ENCODE data around the gene MRPL50. TPM values are rescaled to one million over a fixed set of nuclear protein-coding genes. Genes with fewer than 3 reads are reported as not detected.

MRPL50 gene
- total RNA-seq, 1 donor from 2014 or later = 10.9 TPM

DNA sequence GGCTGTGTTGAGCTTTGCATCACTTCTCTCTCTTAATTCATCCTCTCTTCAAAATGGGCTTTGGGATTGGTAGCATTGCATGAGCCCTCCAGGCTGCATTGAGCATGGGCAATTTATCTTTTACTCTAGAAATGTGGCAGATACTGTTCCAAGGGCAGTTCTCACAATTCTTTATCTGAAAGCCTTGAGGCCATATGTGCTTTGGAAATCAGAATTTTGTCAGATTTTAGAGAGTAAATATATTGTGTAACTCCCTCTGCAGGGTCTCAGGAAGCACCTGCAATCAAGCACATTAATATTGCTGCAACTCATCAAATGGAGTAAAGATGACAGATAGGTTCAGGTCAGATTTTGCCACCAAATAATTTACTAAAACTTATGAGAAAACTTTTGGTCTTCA, 19.6 kb upstream of the MRPL50 start:
- TF ChIP-seq, protein P1, sequence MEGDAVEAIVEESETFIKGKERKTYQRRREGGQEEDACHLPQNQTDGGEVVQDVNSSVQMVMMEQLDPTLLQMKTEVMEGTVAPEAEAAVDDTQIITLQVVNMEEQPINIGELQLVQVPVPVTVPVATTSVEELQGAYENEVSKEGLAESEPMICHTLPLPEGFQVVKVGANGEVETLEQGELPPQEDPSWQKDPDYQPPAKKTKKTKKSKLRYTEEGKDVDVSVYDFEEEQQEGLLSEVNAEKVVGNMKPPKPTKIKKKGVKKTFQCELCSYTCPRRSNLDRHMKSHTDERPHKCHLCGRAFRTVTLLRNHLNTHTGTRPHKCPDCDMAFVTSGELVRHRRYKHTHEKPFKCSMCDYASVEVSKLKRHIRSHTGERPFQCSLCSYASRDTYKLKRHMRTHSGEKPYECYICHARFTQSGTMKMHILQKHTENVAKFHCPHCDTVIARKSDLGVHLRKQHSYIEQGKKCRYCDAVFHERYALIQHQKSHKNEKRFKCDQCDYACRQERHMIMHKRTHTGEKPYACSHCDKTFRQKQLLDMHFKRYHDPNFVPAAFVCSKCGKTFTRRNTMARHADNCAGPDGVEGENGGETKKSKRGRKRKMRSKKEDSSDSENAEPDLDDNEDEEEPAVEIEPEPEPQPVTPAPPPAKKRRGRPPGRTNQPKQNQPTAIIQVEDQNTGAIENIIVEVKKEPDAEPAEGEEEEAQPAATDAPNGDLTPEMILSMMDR (IDR thresholded peaks at IDR 0.05) = no peak
- Histone ChIP-seq H3K4me1 (no peaks in the 10 kb centered on the region), H3K9me3 (peaks cover 52% of the 10 kb centered on the region), H3K4me3 (no peak overlapping the region), H3K36me3 (no peaks in the 10 kb centered on the region), H3K27ac (no peak overlapping the region), H3K27me3 (ENCODE audit: low read depth) (no peaks in the 10 kb centered on the region)
- intact Hi-C loops (cut with DNase I) = no loop called here
- DNase-seq (no peak), ATAC-seq (no peak)

DNA sequence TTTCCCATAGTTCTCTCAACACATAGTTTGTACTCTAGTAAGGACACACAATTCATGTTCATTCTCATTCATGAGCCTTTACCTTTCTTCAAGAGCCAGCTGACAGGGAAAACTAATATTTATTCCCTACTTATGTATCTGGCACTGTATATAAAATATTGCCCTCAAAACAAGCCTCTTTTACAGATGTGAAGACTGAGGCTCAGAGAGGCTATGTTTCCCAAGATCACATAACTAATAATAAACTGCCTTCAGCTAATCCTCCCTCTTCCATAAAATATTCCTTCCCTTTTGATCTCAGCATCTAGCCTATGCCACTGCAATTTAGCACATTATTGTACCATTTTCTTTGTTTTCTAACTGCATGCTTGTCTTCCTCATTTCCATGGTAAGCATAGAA, 19.0 kb upstream of the MRPL50 start:
- H3K27me3 ChIP-seq (ENCODE audit: low read depth) = no peaks in the 10 kb centered on the region
- no peak overlapping the region for H3K27ac ChIP-seq
- TF ChIP-seq, protein P1 (IDR thresholded peaks at IDR 0.05) = no peak
- ATAC-seq = no peak
- no peaks in the 10 kb centered on the region for H3K4me1 ChIP-seq
- intact Hi-C loops (cut with DNase I) = no loop called here
- no peak for DNase-seq
- H3K36me3 ChIP-seq = no peaks in the 10 kb centered on the region
- H3K4me3 ChIP-seq = no peak overlapping the region
- H3K9me3 ChIP-seq = peaks cover 58% of the 10 kb centered on the region

DNA sequence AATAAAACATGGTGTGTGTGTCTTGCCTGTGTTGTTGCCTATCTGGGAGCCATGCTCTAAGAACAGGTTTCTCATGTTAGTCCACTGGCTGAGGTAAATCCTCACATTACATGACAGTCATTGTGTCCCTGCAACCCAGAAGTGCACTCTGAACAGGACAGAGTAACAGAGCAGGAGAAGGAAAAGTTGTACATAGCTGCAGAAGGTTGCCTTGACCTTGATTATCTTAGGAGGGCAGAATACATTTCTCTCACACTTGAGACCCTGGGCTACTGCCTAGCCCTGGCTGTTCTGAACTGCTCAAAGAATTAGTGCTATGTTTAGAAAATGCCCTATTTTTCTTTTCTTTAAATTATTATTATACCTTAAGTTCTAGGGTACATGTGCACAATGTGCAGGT, 17.2 kb upstream of the MRPL50 start:
- no peak overlapping the region for H3K27ac ChIP-seq
- H3K4me3 ChIP-seq = no peak overlapping the region
- peaks cover 76% of the 10 kb centered on the region for H3K9me3 ChIP-seq
- TF ChIP-seq, protein P1 (IDR thresholded peaks at IDR 0.05) = no peak
- H3K36me3 ChIP-seq = no peaks in the 10 kb centered on the region
- no peak for ATAC-seq
- no peaks in the 10 kb centered on the region for H3K27me3 ChIP-seq (ENCODE audit: low read depth)
- no peak for DNase-seq
- intact Hi-C loops (cut with DNase I) = no loop called here
- no peaks in the 10 kb centered on the region for H3K4me1 ChIP-seq

DNA sequence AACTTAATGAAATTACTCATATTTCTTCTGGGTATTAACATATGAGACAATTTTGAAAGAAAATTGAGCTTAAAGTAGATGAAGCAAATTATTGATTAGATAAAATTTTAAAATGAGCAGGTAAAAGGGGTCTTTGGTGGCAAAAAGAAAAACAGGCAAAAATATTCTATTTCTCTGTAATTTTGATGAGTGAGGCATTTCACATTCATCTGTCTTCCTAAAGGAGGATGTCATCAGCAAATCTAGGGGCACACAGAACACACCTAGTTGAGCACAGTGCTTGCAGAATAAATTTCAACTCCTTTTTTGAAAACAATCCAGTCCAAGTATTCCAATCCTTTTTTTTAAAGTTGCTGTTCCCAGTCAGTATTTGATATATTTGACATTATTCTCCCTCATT, 16.4 kb upstream of the MRPL50 start:
- intact Hi-C loops (cut with DNase I) = no loop called here
- Histone ChIP-seq H3K4me3 (no peak overlapping the region), H3K36me3 (no peaks in the 10 kb centered on the region), H3K9me3 (peaks cover 84% of the 10 kb centered on the region), H3K27ac (no peak overlapping the region), H3K27me3 (ENCODE audit: low read depth) (no peaks in the 10 kb centered on the region), H3K4me1 (no peaks in the 10 kb centered on the region)
- TF ChIP-seq, protein P1 (IDR thresholded peaks at IDR 0.05) = no peak
- ATAC-seq (no peak), DNase-seq (no peak)

DNA sequence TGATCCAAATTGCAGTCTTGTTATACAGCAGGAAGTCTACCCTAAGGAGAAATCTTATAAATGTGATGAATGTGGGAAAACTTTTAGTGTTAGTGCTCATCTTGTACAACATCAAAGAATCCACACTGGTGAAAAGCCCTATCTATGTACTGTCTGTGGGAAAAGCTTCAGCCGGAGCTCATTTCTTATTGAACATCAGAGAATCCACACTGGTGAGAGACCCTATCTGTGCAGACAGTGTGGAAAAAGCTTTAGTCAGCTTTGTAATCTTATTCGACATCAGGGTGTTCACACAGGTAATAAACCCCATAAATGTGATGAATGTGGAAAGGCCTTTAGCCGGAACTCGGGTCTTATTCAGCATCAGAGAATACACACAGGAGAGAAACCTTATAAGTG, 10.7 kb upstream of the MRPL50 start:
- TF ChIP-seq, protein P1 (IDR thresholded peaks at IDR 0.05) = no peak
- peaks cover 42% of the 10 kb centered on the region for H3K36me3 ChIP-seq

More for the DNA sequence above, 10.7 kb upstream of the MRPL50 start:
- Histone ChIP-seq H3K4me1 (no peaks in the 10 kb centered on the region), H3K27me3 (ENCODE audit: low read depth) (no peaks in the 10 kb centered on the region), H3K27ac (no peak overlapping the region), H3K4me3 (no peak overlapping the region), H3K9me3 (peaks cover 98% of the 10 kb centered on the region)
- ATAC-seq (no peak), DNase-seq (no peak)
- intact Hi-C loops (cut with DNase I) = no loop called here

Data from lower lobe of right lung (tissue), 2 donors.